Neural progenitor cell (in vitro differentiated cells): ENCODE results near the gene LRRC36. TPM values are rescaled to one million over a fixed set of nuclear protein-coding genes. Genes with fewer than 3 reads are reported as not detected.

Experiments used
- DNase-seq: peaks from one replicate; pipeline ENCODE4 v3.0.0-alpha.2; 2016; ENCODE audit warnings: low spot score
- H2AFZ ChIP-seq: fragments of 200-600 bp; sonication (generic); replicated peaks from 2 replicates; pipeline ENCODE4 v1.6.1; 2016; ENCODE audit warnings: antibody characterized with exemption
- H3F3A ChIP-seq: fragments of 200-600 bp; sonication (generic); 2 replicates; pipeline ENCODE4 v1.6.1; 2016; ENCODE audit warnings: antibody characterized with exemption, low read depth
- H3K27ac ChIP-seq: fragments of 200-600 bp; sonication (generic); 2 replicates; pipeline ENCODE4 v1.5.1; 2016; ENCODE audit warnings: mild to moderate bottlenecking
- H3K27me3 ChIP-seq: fragments of 200-600 bp; sonication (generic); 2 replicates; pipeline ENCODE4 v1.6.1; 2016; ENCODE audit warnings: mild to moderate bottlenecking, moderate library complexity
- H3K36me3 ChIP-seq: fragments of 200-600 bp; sonication (generic); 2 replicates; pipeline ENCODE4 v1.5.1; 2016
- H3K4me1 ChIP-seq: fragments of 200-600 bp; sonication (generic); 2 replicates; pipeline ENCODE4 v1.6.1; 2016; ENCODE audit warnings: mixed run types
- H3K4me2 ChIP-seq: fragments of 200-600 bp; sonication (generic); 2 replicates; pipeline ENCODE4 v1.6.1; 2016
- H3K4me3 ChIP-seq: fragments of 200-600 bp; sonication (generic); 2 replicates; pipeline ENCODE4 v1.5.1; 2016
- H3K79me2 ChIP-seq: fragments of 200-600 bp; sonication (generic); 2 replicates; pipeline ENCODE4 v1.6.1; 2016; ENCODE audit warnings: low read depth
- H3K9ac ChIP-seq: fragments of 200-600 bp; sonication (generic); 2 replicates; pipeline ENCODE4 v1.6.1; 2016
- H3K9me3 ChIP-seq: fragments of 200-600 bp; sonication (generic); 2 replicates; pipeline ENCODE4 v1.5.1; 2016; ENCODE audit warnings: low read depth
- H4K20me1 ChIP-seq: fragments of 200-600 bp; sonication (generic); 2 replicates; pipeline ENCODE4 v1.6.1; 2016; ENCODE audit warnings: low read depth
- H3K27ac Mint-ChIP-seq: 3 replicates; pipeline ENCODE4 v1.8.0; 2021; ENCODE audit warnings: mixed read lengths
- H3K27me3 Mint-ChIP-seq: 2 replicates; pipeline ENCODE4 v1.8.0; 2022; ENCODE audit warnings: low read depth, mild to moderate bottlenecking, inconsistent platforms, moderate library complexity, mixed read lengths; ENCODE audit not compliant: insufficient read depth
- H3K36me3 Mint-ChIP-seq: 3 replicates; pipeline ENCODE4 v1.8.0; 2021; ENCODE audit warnings: mixed read lengths
- H3K4me1 Mint-ChIP-seq: 3 replicates; pipeline ENCODE4 v1.8.0; 2021; ENCODE audit warnings: mixed read lengths
- H3K4me3 Mint-ChIP-seq: 3 replicates; pipeline ENCODE4 v1.8.0; 2021; ENCODE audit warnings: mild to moderate bottlenecking, moderate library complexity, mixed read lengths
- H3K9me3 Mint-ChIP-seq: 3 replicates; pipeline ENCODE4 v1.8.0; 2020; ENCODE audit warnings: mixed read lengths
- CTCF ChIP-seq: fragments of 200-600 bp; sonication (generic); IDR thresholded peaks from 2 replicates; pipeline ENCODE4 v1.5.1; 2017; ENCODE audit warnings: antibody characterized with exemption, mild to moderate bottlenecking
- EZH2 ChIP-seq: fragments of 200-600 bp; sonication (generic); IDR thresholded peaks from 2 replicates; pipeline ENCODE4 v1.6.1; 2017; ENCODE audit warnings: antibody characterized with exemption, mild to moderate bottlenecking, moderate library complexity
- EZH2phosphoT487 ChIP-seq: fragments of 200-600 bp; sonication (generic); IDR thresholded peaks from 2 replicates; pipeline ENCODE4 v1.6.1; 2017; ENCODE audit warnings: antibody characterized with exemption
- total RNA-seq: library from RNA; depleted of rRNA; stranded (reverse); fragments of >200 nt; gene quantifications from 2 replicates; pipeline ENCODE4 v1.2.3, GENCODE V29; 2015; ENCODE audit warnings: low replicate concordance

Gene LRRC36
- total RNA-seq, 1 donor from 2014 or later: not detected

GRCh38 chr16:67398546-67399217 is 72.1 kb downstream of the LRRC36 start:
- Histone ChIP-seq H3K4me3 (no peak overlapping the region), H2AFZ (no peak overlapping the region), H3K9ac (no peak overlapping the region), H3F3A (peaks cover 32% of the 10 kb centered on the region), H3K27me3 (peaks cover 40% of the 10 kb centered on the region), H3K79me2 (no peaks in the 10 kb centered on the region), H3K27ac (no peak overlapping the region), H3K36me3 (no peaks in the 10 kb centered on the region), H4K20me1 (peaks cover 14% of the 10 kb centered on the region), H3K9me3 (no peaks in the 10 kb centered on the region), H3K4me2 (no peak overlapping the region), H3K4me1 (peaks cover 41% of the 10 kb centered on the region)
- no peak overlapping the region for H3K4me3 Mint-ChIP-seq
- H3K36me3 Mint-ChIP-seq: peaks cover 2% of the 10 kb centered on the region
- peaks cover 15% of the 10 kb centered on the region for H3K27me3 Mint-ChIP-seq
- TF ChIP-seq EZH2phosphoT487: no peak
- TF ChIP-seq EZH2: no peak
- no peak for TF ChIP-seq CTCF
- no peaks in the 10 kb centered on the region for H3K9me3 Mint-ChIP-seq
- H3K27ac Mint-ChIP-seq: no peak overlapping the region
- no peak for DNase-seq
- peaks cover 26% of the 10 kb centered on the region for H3K4me1 Mint-ChIP-seq

GRCh38 chr16:67399218-67399733 is 72.7 kb downstream of the LRRC36 start:
- Histone ChIP-seq H3K27me3 (peaks cover 34% of the 10 kb centered on the region), H3K9ac (no peak overlapping the region), H3K36me3 (no peaks in the 10 kb centered on the region), H3K4me3 (no peak overlapping the region), H4K20me1 (peaks cover 11% of the 10 kb centered on the region), H2AFZ (no peak overlapping the region), H3K4me1 (peaks cover 35% of the 10 kb centered on the region), H3K79me2 (no peaks in the 10 kb centered on the region), H3K4me2 (no peak overlapping the region), H3K27ac (no peak overlapping the region), H3F3A (peaks cover 26% of the 10 kb centered on the region), H3K9me3 (no peaks in the 10 kb centered on the region)
- Mint-ChIP-seq H3K4me1 (peaks cover 22% of the 10 kb centered on the region), H3K4me3 (no peak overlapping the region), H3K27me3 (peaks cover 12% of the 10 kb centered on the region), H3K9me3 (no peaks in the 10 kb centered on the region), H3K36me3 (peaks cover 3% of the 10 kb centered on the region), H3K27ac (no peak overlapping the region)
- TF ChIP-seq EZH2 (no peak), CTCF (peak; percentile 91)
- DNase-seq: peak; percentile 90

- no peak for DNase-seq
- no peaks in the 10 kb centered on the region for H3K36me3 ChIP-seq
Observed at GRCh38 chr16:67399749-67400704, 73.4 kb downstream of the LRRC36 start.

More at GRCh38 chr16:67399749-67400704, 73.4 kb downstream of the LRRC36 start:
- H3K9me3 ChIP-seq: no peaks in the 10 kb centered on the region
- H3K9me3 Mint-ChIP-seq: no peaks in the 10 kb centered on the region
- H3K79me2 ChIP-seq: no peaks in the 10 kb centered on the region
- H2AFZ ChIP-seq: no peak overlapping the region
- H3K4me1 ChIP-seq: peaks cover 29% of the 10 kb centered on the region
- peaks cover 21% of the 10 kb centered on the region for H3F3A ChIP-seq
- no peak overlapping the region for H3K4me2 ChIP-seq
- no peak overlapping the region for H3K4me3 ChIP-seq
- H3K4me1 Mint-ChIP-seq: peaks cover 20% of the 10 kb centered on the region
- H3K9ac ChIP-seq: no peak overlapping the region
- TF ChIP-seq EZH2 (no peak), CTCF (peak; percentile 3)
- peaks cover 27% of the 10 kb centered on the region for H3K27me3 ChIP-seq
- no peak overlapping the region for H3K4me3 Mint-ChIP-seq
- no peak overlapping the region for H3K27ac Mint-ChIP-seq
- peaks cover 10% of the 10 kb centered on the region for H3K27me3 Mint-ChIP-seq
- no peak overlapping the region for H3K27ac ChIP-seq
- H4K20me1 ChIP-seq: peaks cover 10% of the 10 kb centered on the region
- peaks cover 3% of the 10 kb centered on the region for H3K36me3 Mint-ChIP-seq
